GM18868 (cell line): ENCODE data around the gene CDH4.
"Not testable (repeated sequence)": the region's sequence is repeated elsewhere in the genome, so short reads cannot be mapped to it uniquely, and the experiment has no call there.

ENCODE experiments used
- ATAC-seq: cut with Tn5 transposase; IDR thresholded peaks from one replicate; pipeline ENCODE4 v1.9.1; 2021; ENCODE audit warnings: mild to moderate bottlenecking, moderate library complexity; ENCODE audit not compliant: unreplicated experiment

CDH4 gene

DNA sequence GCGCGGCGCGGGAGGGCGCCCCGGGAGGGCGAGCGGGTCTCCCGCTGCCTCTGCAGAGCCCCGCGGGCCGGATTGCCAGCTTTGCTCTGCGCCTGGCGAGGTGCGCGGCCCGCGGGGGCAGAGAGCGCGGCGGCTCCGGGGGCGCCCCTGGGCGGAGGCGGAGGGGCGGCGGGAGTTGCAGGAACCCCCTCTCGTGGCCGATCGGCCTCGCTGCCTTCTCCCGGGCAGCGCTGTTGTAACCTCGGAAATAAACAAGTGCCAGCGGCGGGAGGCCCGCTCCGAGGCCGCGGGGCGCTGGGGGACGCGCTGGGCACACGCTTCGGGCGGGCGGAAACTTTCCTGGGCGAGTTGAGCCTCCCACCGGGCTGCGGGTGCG lies 1.2 kb downstream of the CDH4 start:
- ATAC-seq: no peak

DNA sequence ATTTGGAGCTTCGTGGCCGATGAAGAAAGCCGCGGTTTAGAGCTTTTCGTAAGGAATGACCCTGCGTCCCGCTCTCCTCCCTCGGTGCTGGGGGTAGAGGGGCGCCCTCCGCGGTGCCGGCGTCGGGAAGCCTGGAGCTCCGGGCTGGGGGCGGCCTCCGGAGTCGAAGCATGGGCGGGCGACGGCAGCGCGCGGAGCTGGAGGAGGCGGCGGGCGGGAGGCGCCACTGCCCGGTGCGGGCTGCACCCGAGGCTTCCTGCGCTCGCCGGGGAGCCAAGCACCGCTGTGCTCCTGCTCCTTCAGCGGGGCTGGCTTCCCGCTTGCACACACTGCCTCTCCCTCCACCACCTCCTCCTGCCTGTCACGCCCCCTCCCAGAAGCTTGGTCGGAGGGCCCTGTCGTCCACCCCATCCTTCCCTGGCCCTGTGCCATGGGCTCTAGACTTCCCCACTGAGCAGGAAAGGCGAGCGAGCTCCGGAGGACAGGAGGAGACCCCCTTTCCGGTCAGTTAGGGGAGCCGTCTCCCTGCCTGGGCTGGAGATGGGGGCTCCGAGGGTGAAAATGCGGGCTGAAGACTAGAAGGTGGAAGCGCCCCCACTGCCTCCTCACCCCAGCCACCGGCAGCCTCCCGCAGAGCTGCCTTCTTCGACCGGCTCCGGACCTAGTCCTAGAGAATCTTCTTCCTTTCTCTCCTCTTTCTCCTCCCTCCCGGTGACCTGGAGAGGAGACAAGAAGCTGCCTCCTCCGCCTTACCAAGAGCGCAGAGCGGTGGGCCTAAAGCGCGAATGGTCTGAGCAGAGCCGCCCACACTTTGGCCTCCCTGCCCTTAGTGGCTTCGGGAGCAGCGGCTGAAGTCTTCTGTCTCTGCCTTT lies 1.8 kb downstream of the CDH4 start:
- no peak for ATAC-seq

- ATAC-seq: no peak
Measured at GRCh38 chr20:61254881-61255626, 3.0 kb downstream of the CDH4 start.

- ATAC-seq: no peak
Measured at GRCh38 chr20:61256365-61256764, 4.3 kb downstream of the CDH4 start.

DNA sequence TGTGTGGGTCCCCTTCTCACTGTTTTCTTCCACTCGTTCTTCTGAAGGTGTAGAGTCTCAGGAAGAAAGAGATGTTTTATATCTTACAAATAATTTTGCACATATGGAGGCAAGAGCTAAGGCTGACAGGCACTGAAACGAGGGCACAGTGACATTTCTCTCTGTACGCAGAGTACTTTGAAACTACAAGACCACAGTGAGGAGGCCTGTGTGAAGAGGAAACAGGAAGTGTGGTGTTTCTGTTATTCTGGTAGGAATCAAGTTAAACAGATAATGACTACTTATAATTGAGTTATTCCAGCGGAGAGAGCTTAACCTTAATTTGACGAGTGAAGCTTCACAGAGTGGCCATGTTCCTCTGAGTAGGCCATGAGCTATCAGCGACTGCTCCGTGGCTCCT lies 4.8 kb downstream of the CDH4 start:
- no peak for ATAC-seq

- no peak for ATAC-seq
Measured at GRCh38 chr20:61257611-61258010, 5.5 kb downstream of the CDH4 start.

- no peak for ATAC-seq
Measured at GRCh38 chr20:61259741-61260140, 7.7 kb downstream of the CDH4 start.

GRCh38 chr20:61260905-61261304 lies 8.8 kb downstream of the CDH4 start:
- ATAC-seq: no peak

DNA sequence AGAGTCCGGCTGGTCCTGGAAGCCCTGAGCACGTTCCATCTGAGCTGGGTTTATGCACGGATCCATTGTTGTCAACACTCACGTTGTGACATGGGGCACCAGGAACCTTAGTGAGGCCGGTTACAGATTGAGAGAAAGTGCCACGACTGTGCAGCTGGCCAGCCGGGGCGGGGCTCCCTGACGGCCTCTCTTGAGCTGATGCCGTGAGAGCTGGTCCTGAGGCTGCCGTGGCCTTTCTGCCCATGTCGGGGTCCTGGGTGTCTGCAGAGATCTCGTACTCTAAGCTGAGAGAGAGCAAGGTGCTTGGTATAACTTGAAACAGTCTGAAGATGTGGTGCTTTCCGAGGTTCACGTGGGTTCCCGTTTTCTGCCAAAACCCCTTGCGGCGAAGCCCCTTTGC lies 10.0 kb downstream of the CDH4 start:
- ATAC-seq: no peak

- ATAC-seq: no peak
Measured at GRCh38 chr20:61262514-61262913, 10.5 kb downstream of the CDH4 start.

DNA sequence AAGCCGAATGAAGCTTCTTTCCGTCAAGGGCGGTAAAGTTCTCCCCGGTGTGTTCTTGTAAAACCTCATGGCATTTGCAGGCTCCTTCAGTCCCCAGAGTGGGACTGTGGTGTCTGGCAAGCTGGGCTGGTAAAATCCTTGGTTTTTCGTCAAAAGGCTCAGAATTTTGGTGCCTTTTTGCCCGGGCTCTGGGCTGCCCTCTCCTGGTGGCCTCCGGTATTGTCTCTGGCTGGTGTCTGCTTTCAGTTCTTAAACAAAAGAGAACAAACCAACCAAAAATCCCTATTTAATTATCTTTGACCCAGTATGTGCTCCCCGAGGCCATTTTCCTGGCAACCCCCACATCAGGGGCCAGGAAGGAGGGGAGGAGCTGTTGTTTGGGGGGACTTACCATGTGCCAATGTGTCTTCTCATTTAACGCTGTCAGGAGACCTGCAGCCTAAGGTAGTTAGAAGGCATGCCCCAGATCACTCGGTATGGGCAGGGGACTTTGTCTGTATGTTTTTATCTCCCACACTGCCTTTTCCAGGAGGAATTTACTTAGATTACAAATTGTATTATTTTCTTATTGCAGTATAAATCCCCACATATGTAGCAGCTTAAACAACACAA lies 11.1 kb downstream of the CDH4 start:
- no peak for ATAC-seq

DNA sequence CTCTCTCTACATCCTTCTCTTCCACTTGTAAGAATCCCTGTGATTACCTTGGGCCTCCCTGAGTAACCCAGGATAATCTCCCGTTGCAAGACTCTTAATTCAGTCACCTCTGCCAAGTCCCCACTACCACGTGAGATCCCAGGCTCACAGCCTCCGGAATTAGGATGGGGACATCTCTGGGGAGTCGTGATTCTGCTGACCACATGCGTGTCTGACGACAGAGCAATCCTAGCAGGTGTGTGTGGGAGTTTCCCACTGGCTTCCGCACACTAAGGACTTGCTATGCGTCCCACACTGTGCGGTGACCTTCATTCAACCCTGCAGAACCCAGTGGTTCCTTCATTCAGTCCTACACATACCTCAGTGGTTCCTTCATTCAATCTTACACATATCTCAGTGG lies 11.9 kb downstream of the CDH4 start:
- no peak for ATAC-seq

GRCh38 chr20:61267241-61267640 lies 15.2 kb downstream of the CDH4 start:
- no peak for ATAC-seq

DNA sequence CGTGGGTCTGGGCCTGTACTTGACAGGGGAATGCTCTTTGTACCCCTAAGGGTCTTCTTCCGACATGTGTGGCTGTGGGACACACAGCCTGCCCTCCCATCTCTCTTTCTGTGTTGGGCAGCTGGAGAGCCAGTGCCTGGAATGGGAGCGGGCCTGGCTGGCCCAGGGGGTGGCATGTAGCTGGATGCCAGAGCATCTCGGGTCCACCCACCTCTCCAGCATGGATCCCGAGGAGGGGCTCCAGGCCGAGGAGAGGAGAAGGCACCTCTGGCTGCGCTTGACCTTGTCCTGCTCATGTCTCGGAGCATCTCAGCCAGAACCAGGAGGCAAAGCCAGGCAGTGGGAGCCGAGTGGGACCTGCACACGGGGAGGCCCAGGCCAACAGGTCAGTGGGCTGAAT lies 16.0 kb downstream of the CDH4 start:
- ATAC-seq: no peak

DNA sequence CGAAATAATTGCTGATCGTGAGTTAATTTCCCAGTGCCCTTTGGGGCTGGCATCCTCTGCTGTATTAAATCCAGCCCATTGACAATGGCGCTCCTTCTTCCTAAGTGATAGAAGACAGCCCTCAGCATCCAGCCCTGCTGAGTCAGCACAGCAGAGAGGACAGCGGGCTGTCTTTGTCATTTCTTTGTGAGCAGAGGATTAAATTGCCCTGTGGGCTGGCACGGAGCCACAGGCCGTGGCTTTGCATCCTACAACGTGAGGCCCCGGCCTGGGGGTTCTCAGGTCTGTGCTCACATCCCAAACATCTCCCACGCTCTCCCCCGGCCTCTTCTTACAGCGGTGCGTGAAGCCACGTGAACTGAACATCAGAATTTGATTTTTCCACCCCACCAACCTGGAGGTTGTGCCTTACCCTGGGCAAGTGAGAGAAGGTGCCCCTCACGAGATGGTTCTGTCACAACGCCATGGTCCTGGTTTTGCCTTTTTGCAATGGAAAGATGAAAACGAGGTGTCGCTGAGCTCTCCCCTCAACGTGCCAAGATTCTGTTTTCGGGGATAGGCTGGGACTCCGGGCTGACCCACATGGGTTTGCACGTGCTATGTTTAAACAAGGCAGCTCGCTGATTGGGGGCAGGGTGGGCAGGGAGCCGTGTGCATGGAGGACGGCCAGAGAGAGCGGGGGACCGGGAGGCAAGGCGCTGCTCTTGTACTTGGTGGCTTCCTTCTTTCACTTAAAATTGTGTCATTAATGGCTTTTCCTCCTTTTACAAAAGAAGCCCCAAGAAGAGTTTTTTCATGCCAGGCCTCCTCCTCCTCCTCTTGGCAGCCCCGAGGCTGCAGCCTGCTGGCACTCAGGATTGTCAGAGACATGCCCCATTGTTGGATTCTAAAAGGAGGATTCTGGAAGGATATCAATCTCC lies 19.5 kb downstream of the CDH4 start:
- no peak for ATAC-seq

- ATAC-seq: not testable (repeated sequence)
Measured at GRCh38 chr20:61273024-61273423, 21.0 kb downstream of the CDH4 start.

- not testable (repeated sequence) for ATAC-seq
Measured at GRCh38 chr20:61273666-61274065, 21.6 kb downstream of the CDH4 start.

GRCh38 chr20:61274326-61274725 lies 22.3 kb downstream of the CDH4 start:
- no peak for ATAC-seq

DNA sequence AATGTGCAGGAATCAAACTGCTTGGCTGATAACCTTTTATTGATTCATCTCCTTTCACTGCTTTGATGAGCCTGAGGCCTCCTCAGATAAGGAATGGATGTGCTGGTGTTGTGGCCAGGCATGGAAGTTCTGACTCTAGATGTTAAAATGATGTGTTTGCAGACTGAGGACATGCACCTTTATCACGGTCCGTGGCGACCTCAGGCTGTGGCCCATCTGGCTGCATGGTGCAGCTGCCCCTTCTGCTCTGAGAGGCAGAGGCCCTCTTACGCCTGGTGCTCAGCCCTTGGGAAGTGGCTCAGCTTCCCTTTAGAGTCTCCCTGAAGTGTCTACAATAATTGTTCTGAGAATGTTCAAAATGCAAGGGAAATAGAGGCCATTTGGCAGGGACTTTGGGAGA lies 26.2 kb downstream of the CDH4 start:
- ATAC-seq: no peak

DNA sequence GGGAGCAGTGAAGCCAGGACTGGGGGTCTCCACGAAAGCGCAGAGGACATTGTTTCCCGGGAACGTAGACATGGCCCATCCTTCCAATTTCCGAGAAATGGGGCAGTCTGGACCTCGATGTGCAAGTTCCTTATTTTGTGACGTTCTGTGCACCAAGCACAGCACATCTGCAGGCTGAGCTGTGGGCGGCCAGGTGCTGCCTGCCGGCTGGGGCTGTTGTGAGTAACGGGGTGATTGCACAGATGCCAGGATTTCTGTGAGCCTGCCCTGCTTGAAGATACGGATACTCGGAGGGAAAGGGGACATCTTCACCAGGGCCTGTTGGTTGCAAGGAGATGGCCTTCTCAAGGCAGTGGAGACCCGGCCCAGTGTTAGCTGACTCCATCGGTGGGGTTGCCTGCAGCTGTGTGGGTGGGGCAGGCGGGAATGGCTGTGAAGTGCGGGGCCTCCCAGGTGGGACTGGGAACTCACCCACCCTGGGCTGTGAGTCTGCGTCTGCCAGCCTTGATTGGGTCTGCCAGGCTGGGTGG lies 27.6 kb downstream of the CDH4 start:
- ATAC-seq: no peak
